ENCODE data around the gene SRSF3.
"Not testable (repeated sequence)": the region's sequence is repeated elsewhere in the genome, so short reads cannot be mapped to it uniquely, and the experiment has no call there.

Gene SRSF3

DNA sequence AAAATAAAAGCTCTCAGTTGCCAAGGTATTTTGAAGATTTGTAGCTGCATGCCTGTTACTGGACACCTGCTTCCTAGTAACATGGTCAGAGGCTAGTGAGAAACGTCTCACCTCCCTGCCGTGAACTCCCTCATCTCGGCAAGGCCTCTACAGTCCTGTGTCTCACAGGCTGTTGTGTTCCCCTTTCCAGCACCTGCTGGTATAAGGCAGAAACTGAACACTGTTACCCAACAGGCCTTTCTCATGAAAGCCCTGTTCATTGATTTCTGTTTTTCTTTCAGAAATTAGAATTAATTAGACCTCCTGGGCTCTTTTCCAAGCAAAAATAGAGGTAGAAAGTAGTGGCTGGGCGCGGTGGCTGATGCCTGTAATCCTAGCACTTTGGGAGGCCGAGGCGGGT lies 17.6 kb upstream of the SRSF3 start:
- DNase-seq (ENCODE audit: low spot score) = no peak

DNA sequence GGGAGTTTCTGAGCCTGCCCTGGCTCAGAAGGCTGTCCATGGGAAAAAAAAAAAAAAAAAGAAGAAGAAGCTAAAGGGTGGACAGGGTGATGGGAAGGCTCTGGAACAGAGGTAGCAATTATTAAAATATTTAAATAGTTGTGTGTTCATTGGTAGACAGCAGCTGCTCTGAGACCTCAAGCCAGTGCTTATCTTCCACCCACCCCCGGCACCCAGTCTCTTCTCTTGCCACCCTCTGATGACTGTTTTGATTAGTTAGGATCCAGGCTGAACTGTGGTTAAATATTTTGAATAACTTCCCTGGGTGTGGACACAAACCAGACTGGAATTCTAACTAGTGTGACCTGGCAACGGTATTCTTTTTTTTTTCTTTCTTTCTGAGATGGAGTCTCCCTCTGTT lies 16.9 kb upstream of the SRSF3 start:
- DNase-seq (ENCODE audit: low spot score) = peak; percentile 74

DNA sequence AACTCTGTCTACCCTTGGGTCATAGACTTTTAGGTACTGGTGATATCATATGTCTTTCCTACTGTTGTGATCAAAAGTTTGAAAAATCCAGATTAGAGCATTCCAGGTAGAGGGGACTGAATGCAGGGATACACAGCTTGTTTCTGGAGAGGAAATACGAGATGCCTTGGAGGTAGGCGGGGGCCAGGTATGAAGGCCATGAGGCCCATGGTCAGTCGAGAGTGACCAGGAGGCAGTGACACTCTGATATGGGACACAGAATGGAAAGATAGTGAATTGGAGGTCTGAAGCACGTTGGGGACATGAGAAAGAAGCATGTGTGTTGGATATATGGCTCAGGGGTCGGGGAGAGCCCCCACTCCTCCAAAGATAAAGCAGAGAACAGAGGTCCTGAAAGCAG lies 16.1 kb upstream of the SRSF3 start:
- no peak for DNase-seq (ENCODE audit: low spot score)

DNA sequence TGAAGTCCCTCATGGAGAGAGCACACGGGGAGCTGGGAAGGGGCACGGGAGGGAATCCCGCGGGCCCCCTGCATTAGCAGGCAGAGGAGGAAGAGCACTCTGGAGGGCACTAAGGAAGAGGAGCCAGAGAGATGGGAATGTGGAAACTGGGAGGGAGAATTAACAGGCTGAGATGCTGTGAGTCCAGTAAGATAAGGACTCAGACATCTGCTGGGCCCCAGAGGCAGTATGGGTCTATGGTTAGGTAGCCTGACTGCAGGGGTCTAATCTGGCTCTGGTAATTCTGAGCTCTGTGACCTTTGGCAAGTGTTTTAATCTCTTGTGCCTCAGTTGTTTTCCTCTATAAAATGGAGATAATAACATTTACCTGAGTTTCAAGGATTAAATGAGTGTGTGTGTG lies 15.7 kb upstream of the SRSF3 start:
- DNase-seq (ENCODE audit: low spot score) = peak; percentile 39

DNA sequence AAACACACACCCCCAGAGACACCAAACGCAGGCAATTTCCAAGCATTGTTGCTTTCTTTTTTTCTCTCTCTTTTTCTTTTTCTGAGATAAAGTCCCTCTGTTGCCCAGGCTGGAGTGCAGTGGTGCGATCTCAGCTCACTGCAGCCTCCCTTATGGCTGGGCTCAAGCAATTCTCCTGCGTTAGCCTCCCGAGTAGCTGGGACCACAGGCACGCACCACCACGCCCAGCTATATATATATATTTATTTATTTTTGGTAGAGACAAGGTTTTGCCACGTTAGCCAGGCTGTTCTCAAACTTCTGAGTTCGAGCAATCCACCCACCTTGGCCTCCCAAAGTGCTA lies 14.0 kb upstream of the SRSF3 start:
- DNase-seq (ENCODE audit: low spot score) = no peak

DNA sequence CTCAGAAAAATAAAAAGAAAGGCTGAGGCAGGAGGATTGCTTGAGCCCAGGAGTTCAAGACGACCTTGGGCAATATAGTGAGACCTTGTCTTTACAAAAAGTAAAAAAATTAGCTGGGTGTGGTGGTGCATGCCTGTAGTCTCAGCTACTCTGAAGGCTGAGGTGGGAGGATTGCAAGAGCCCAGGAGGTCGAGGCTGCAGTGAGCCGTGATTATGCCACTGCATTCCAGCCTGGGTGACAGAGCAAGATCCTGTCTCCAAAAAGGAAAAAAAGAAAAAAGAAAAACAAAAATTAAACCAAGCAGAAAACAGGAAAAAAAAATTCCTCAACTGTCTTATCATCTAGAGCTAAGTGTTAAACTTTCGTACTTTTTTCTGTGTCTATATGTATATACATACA lies 12.4 kb upstream of the SRSF3 start:
- DNase-seq (ENCODE audit: low spot score) = no peak

DNA sequence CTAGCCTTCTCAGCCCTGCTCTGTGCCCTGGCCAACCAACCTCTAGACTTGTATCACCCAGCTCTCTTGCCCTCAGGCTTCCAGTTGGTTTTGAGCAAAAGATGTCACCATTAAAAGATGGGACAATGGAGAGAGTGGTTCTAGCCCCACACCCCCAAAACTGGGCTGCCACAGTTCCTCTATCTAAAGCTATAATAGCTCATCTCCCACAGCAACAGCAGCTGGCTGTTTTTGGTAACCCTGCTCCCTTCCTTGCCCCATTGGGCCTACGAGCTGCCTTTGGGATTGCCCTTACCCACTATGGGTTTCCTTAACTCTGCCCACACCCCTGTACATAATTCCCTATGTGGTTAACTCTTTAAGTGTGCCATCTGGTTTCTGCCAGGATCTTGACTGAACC lies 7.6 kb upstream of the SRSF3 start:
- no peak for DNase-seq (ENCODE audit: low spot score)

DNA sequence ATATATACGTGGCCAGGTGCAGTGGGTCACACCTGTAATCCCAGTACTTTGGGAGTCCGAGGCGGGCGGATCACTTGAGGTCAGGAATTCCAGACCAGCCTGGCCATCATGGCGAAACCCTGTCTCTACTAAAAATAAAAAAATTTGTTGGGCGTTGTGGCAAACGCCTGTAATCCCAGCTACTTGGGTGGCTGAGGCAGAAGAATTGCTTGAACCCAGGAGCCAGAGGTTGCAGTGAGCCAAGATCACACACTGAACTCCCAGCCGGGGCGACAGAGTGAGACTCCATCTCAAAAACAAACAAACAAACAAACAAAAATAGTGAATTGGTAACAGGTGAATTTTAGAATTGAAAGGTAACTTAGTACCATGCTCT lies 5.1 kb upstream of the SRSF3 start:
- DNase-seq (ENCODE audit: low spot score) = not testable (repeated sequence)

DNA sequence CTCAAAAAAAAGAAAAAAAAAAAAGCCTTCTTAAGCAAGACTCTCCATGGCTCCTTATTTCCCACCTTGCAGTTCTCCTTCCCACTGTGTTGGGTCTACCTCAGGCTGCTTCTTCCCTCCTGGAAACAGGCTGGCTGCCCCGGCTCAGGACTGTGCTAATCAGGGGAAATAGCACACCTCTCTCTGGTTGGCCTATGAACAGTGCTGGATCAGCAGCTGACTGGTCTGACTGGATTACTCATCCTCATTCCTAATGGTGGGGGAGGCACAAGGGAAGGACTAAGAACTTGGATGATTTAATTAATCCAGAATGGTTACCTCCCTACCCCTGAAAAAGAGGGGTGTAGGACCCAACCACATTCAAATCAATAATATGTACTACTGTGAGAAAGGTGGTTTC lies 3.9 kb upstream of the SRSF3 start:
- DNase-seq (ENCODE audit: low spot score) = no peak

DNA sequence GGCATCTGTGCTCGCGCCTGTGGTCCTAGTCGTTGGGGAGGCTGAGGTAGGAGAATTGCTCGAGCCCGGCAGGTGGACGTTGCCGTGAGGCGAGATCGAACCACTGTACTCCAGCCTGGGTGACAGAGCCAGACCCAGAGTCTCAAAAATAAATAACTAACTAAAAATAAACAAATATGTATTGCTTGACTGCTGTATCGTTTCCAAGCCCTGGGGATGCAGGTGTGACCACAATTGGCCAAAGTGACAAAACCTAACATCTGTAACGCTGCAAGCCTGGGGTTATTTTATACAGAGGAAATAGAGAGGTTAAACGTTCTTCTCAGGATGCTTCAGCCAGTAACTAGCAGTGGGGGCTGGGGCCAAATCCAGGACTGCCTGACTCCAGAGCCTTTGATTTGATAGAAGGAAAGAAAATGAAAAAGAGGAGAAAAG lies 1.9 kb upstream of the SRSF3 start:
- no peak for DNase-seq (ENCODE audit: low spot score)

DNA sequence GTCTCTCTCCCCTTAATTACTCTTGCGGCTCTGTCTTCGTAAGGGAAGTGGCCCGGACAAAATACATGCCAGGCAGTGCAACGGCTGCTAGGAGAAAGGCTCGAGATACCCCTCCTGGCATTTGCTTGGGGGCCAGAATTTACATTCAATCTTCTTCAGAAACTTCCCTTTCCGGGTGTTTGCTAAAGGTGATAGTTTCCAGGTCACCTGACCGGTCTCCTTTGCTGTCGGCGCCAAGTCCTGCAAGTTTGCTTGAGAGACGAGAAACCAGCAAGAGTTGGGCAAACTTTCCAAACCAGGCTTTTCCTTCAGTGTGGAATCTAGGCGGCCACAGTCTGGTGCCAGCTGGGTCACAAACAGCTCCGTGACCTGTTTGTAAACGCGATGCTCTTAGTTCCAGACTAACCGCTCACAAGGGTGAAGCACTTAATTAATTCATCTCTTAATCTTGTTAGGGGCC lies 563 bp upstream of the SRSF3 start:
- DNase-seq (ENCODE audit: low spot score) = no peak

DNA sequence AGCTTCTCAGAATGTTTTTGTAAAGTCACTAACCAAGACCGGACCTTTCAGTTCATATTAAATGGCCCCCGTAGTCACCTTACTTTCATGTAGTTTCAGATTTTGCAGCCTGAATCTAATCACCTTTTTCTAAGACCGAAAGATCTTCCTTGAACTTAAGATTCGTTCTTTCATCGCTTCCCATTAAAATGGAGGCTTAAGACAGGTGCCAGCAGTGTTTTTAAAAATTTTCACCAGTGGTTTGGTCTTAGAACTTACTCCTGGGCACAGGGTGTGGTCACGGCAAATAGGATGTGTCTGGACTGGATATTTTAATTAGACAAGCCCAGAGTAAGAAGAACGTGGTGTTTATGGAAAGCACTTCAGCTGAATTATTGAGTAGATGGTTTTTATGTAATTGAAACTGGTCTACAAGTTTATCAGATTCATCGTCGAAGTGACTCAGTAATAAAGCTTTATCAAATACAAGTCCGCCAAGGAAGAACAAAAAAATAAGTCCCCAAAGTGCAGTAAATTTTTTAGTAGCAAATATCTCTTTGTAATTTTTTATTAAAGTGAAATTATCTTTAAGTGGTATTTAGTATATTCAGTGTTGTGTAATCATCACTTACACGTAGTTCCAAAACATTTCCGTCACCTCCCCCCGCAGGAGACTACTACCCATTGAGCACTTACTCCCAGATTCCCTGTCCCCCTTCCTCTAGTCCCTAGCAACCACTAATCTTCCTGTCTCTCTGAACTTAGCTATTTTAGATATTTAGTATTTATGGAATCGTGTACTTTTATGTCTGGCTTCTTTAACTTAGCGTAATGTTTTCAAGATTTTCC lies 868 bp downstream of the SRSF3 start:
- DNase-seq (ENCODE audit: low spot score) = peak; percentile 58

DNA sequence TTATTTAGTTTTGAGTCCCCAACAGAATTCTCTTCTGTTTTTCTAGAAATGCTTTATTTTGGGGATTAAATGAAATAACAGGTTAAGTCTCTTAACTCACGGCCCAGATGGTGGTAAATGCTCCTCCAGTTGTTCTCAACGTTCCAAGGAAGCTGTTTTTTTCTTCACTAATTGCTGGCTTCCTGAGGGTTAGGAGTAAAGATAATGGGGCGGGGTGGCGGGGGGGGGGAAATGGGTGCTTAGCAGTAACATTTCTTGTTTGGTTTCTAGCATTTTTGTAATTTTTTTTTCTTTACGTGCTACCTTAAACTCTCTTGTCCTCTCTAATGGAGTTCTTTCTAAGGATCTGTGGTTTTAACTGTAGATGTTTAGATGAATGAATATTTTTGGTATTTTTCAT lies 2.2 kb downstream of the SRSF3 start:
- DNase-seq (ENCODE audit: low spot score) = peak; percentile 21

DNA sequence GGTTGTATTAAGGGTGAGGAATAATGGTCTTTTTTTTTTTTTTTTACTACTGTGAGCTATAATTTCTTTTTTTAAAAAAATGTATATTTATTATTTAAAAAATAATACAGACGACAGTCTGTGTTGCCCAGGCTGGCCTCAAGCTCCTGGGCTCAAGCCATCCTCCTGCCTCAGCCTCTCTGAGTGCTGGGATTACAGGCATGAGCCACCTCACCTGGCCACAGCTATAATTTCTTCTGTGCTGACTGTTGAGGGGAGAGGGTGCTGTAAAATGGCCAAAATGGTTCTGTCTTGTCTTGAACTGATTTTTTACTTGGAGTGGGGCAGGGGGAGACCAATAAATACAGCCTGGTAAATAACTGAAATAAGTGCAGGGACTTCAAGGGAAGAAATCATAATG lies 3.6 kb downstream of the SRSF3 start:
- no peak for DNase-seq (ENCODE audit: low spot score)

DNA sequence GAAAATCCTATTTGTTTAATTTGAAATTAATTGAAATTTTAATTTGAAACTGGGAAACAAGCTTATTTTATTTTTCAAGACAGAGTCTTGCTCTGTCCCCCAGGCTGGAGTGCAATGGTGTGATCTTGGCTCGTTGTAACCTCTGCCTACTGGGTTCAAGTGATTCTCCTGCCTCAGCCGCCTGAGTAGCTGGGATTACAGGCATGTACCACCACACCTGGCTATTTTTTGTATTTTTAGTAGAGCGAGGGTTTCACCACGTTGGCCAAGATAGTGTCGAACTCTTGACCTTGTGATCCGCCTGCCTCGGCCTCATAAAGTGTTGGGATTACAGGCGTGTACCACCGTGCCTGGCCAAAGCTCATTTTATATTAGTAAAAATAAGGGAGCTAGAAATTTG lies 4.2 kb downstream of the SRSF3 start:
- no peak for DNase-seq (ENCODE audit: low spot score)

DNA sequence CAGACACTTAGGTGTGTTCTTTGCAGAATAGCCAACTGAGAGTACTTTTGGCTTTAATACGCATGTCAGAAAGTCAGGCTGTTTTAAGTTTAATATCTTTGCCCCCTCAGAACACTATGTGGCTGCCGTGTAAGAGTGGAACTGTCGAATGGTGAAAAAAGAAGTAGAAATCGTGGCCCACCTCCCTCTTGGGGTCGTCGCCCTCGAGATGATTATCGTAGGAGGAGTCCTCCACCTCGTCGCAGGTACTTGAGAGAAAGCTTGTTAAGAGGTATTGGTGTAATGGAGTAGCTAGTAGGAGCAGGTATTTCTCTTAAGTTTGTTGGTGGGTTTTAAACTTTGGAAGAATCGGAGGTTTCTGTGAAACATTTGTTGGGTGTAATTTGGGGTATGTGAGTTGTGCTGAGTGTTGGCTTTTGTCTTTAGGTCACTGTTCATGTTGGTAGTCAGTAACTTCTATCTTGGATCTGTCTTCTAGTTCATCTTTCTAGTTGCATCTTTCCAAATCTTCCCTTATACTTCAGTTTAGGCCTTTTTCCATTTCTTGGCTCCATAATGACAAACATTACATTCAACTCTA lies 4.7 kb downstream of the SRSF3 start:
- no peak for DNase-seq (ENCODE audit: low spot score)

DNA sequence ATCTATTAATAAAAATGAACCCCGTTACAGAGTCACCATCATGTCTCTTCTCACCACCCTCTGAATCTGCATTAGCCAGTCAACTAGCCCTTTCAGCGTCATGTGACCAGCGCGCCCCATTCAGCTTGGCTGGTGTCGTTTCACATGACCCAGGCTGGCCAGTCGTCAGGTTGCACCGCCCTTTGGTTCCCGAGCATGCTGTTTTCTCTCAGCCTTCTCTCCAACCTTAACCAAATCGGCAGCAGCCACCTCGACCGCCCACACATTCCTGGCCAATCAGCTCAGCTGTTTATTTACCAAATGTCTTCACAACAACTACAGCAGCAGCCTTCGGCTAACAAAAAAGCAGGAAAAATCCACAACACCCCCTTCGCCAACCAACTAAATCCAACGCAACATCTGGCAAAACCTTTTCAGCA lies 5.6 kb downstream of the SRSF3 start:
- DNase-seq (ENCODE audit: low spot score) = peak; percentile 47

DNA sequence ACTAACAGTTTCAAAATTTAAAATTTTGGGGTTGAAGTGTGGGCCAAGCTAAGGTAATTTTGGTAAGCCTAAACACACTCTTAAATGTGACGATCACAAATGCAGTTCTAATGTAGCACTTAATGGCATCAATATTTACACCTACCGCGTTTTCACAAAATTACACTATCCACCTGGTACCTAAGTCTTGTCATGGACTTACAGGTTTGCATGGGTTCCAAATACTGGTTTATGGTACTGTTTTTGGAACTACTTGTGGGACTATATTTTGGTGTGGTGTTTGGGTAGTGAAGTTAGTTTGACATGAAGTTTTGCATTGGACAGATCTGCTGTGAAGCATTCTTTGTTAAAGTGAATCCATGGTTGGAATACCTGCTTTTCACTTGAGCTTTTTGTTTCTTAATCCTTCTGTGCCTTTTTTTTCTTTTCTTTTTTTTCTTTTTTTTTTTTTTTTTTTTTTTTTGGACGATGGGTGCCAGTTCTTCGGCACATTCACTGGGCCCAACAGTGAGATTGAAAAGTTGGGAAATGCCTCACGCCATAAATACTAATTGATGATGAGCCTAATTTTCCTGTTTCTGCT lies 6.5 kb downstream of the SRSF3 start:
- no peak for DNase-seq (ENCODE audit: low spot score)

DNA sequence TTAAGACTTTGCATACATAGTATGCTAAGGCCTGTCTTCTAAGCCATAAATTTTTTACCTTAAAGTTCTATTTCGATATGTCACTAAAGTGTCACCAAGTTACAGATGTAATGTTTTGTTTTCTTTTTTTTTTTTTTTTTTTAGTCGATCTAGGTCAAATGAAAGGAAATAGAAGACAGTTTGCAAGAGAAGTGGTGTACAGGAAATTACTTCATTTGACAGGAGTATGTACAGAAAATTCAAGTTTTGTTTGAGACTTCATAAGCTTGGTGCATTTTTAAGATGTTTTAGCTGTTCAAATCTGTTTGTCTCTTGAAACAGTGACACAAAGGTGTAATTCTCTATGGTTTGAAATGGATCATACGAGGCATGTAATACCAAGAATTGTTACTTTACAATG lies 7.7 kb downstream of the SRSF3 start:
- not testable (repeated sequence) for DNase-seq (ENCODE audit: low spot score)

DNA sequence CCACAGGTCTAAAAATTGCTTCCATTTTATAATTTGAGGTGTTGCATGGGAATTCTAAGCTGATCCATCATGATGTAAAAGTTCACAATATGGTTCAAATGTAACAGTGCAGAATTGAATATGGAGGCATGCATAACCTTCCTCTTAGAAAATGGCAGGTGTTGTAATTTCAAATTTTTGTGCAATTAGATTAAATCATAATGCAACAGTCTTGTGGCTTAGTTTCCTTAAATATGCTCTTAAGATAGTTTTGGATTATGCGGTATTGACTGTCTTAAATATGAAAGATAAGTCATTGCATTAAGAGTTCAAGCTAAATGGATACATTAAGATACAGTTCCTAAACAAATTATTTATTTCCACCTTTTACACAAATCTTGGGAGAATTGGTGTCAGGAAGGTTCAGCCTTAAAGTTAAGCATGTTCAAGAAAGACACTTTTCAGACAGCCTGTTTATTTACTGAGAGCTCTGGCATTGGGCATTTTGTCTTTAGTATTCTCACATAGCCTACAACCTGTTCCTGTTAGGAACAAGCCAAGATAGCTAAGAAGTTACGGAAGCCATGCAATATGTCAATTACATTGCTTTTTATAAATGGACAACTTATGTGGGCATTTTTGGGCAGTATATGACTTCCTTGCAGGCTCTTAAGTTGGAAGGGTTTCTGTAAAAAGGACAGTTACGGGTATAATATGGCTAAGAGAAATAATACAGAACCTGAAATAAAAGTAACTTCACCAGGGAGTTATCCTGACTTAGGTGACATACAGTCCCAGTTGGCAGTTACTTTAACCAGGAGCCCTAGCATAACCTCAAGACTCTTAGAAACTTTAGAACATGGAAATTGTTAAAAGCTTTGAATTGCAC lies 9.3 kb downstream of the SRSF3 start:
- no peak for DNase-seq (ENCODE audit: low spot score)

DNA sequence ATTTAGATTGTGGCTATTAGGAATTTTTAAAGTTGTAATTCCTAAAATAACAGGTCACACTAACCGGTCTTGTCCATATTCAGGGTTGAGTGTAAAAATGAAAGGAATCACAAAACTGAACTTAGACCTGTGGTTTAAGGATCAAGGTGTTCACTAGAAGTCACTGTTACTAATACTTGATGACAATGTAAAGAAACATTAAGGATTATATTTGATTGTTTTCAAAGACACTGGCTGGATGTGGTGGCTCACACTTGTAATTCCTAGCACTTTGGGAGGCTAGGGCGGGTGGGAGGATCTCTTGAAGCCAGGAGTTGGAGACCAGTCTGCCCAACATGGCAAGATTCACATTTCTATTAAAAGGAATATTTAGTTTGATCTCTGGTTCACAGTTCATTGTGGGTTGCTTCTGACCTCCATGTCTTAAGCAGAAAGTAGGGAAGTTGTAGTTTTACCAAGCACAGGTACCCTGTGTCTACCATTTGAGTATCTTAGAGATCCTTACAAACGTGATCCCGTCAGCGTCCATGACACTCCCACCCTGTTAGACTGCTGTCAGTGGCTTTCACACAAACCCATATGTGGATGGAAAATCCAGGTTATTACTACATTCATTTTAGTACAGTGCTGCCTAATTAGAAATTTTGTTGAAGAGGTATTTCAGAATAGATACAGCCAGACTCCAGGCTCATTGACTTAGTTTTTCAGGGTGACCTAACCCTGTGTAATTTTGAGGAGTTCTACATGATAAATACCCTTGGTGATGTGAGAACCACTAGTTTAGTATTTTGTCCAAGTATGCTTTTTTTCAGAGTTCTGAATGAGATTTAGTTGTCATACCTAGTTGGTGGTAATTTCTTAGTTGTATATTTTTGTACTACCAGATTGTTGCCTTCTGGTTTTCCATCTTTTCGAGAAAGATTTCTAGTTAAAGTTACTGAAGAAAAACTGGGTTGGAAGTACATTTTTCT lies 10.2 kb downstream of the SRSF3 start:
- no peak for DNase-seq (ENCODE audit: low spot score)

Data from hematopoietic multipotent progenitor cell treated with erythropoietin and hydrocortisone succinate and interleukin-3 and kit ligand, for 15 days (in vitro differentiated cells).